ENCODE data around the gene INSYN2B.

INSYN2B gene

GRCh38 chr5:169889572-169889971, 90.7 kb downstream of the INSYN2B start:
- DNase-seq (ENCODE audit: insufficient read length, low spot score) (no peak), FAIRE-seq (no peak)
- TF ChIP-seq, protein P1, sequence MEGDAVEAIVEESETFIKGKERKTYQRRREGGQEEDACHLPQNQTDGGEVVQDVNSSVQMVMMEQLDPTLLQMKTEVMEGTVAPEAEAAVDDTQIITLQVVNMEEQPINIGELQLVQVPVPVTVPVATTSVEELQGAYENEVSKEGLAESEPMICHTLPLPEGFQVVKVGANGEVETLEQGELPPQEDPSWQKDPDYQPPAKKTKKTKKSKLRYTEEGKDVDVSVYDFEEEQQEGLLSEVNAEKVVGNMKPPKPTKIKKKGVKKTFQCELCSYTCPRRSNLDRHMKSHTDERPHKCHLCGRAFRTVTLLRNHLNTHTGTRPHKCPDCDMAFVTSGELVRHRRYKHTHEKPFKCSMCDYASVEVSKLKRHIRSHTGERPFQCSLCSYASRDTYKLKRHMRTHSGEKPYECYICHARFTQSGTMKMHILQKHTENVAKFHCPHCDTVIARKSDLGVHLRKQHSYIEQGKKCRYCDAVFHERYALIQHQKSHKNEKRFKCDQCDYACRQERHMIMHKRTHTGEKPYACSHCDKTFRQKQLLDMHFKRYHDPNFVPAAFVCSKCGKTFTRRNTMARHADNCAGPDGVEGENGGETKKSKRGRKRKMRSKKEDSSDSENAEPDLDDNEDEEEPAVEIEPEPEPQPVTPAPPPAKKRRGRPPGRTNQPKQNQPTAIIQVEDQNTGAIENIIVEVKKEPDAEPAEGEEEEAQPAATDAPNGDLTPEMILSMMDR (IDR thresholded peaks at IDR 0.05; ENCODE audit: insufficient read depth, missing control alignments): no peak

DNA sequence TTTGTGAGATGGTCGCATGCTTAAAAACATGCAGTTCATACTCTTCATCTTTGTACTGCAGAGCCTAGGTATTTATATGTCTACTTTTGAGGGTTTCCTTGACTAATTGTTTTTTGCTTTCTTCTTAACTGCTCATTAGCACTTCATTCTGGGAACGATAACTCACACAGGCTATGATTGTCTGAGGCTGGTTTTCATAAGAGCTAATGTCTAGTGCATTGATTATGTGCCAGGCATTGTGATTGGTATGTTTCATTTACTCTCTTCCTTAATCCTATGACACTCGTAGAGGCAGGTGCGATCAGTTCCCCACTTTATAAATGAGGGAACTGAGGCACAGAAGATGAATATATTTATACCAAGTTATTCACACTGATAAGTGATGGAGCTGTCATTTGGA, 93.6 kb downstream of the INSYN2B start:
- TF ChIP-seq, protein P1 (IDR thresholded peaks at IDR 0.05; ENCODE audit: insufficient read depth, missing control alignments): no peak
- no peak for FAIRE-seq
- no peak for DNase-seq (ENCODE audit: insufficient read length, low spot score)

GRCh38 chr5:169886033-169886432, 94.3 kb downstream of the INSYN2B start:
- FAIRE-seq (no peak), DNase-seq (ENCODE audit: insufficient read length, low spot score) (no peak)
- TF ChIP-seq, protein P1 (IDR thresholded peaks at IDR 0.05; ENCODE audit: insufficient read depth, missing control alignments): no peak

- DNase-seq (ENCODE audit: insufficient read length, low spot score) (no peak), FAIRE-seq (no peak)
- TF ChIP-seq, protein P1 (IDR thresholded peaks at IDR 0.05; ENCODE audit: insufficient read depth, missing control alignments): no peak
These were observed 98.5 kb downstream of the INSYN2B start for GRCh38 chr5:169881702-169882303.

GRCh38 chr5:169880785-169881184, 99.5 kb downstream of the INSYN2B start:
- no peak for DNase-seq (ENCODE audit: insufficient read length, low spot score)
- TF ChIP-seq, protein P1 (IDR thresholded peaks at IDR 0.05; ENCODE audit: insufficient read depth, missing control alignments): no peak
- FAIRE-seq: no peak

DNA sequence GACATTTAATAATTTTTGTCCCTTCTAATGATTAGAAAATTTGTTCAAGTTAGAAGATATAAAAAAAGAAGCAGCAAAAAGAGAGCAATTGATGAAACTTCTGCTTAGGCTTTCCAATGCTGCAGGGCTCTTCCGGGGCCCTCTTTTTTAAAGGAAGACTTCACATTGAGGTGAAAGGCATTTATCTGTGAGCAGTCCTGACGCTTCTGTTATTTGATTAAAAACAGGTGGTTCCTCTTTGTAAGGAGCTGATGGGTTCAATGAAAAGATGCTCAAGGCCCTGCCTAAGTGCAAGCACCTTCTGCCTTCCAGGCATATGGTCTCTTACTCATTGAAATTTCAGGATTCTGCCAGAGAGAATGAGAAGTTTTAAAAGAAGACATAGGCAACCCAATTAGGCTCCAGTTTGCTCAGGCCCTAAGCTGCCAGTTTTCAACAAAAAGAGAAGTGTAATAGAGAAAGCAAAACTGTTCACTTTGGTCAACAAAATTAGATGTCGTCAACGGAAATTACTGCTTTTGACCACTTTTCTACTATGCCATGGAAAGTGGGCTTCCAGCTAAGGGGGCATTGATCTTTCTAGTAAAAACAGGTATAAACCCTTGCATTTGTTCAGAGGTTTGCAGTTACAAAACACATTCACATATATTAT, 100.2 kb downstream of the INSYN2B start:
- TF ChIP-seq, protein P1 (IDR thresholded peaks at IDR 0.05; ENCODE audit: insufficient read depth, missing control alignments): no peak
- no peak for FAIRE-seq

GRCh38 chr5:169876386-169876785, 103.9 kb downstream of the INSYN2B start:
- TF ChIP-seq, protein P1 (IDR thresholded peaks at IDR 0.05; ENCODE audit: insufficient read depth, missing control alignments): no peak

More for the DNA sequence above, 100.2 kb downstream of the INSYN2B start:
- no peak for DNase-seq (ENCODE audit: insufficient read length, low spot score)

More at GRCh38 chr5:169876386-169876785, 103.9 kb downstream of the INSYN2B start:
- FAIRE-seq (no peak), DNase-seq (ENCODE audit: insufficient read length, low spot score) (no peak)

Measured in D721Med (cell line).